Stimulated activated CD4-positive, alpha-beta T cell treated with anti-CD3 and anti-CD28 coated beads, Interleukin-15, amount 100 ng/mL, for 48 hours (primary cell): ENCODE results near the gene NDUFB3.
A peak's percentile ranks its signal among the peaks of the same experiment; 100 is the strongest.
"Not testable (repeated sequence)": the region's sequence is repeated elsewhere in the genome, so short reads cannot be mapped to it uniquely, and the experiment has no call there.

Source experiments
- DNase-seq, 2 donors: peaks; one replicate each; pipeline ENCODE4 v3.0.0-alpha.2; 2020; ENCODE audit warnings: low read depth in 2 of 2

NDUFB3 gene

GRCh38 chr2:201071479-201072200 is at the start of gene NDUFB3, which contains the start of gene HYCC2:
Gene NDUFB3, plus strand, starts transcription at chr2:201072001. Its CDS starts 6,882 bp downstream, at chr2:201078883.
Gene HYCC2, minus strand, starts transcription at chr2:201071671. Its CDS starts 47,662 bp downstream, at chr2:201024009.
- DNase-seq = peak; percentile 88 to 90

GRCh38 chr2:201024518-201024917 is 47.3 kb upstream of the NDUFB3 start:
- DNase-seq = no peak

GRCh38 chr2:201034355-201034754 is 37.4 kb upstream of the NDUFB3 start:
- not testable (repeated sequence) for DNase-seq

GRCh38 chr2:201038361-201038760 is 33.4 kb upstream of the NDUFB3 start:
- DNase-seq = not testable (repeated sequence)

GRCh38 chr2:201038855-201039254 is 32.9 kb upstream of the NDUFB3 start:
- no peak for DNase-seq

GRCh38 chr2:201040867-201041628 is 30.8 kb upstream of the NDUFB3 start:
- DNase-seq = no peak

GRCh38 chr2:201042451-201042850 is 29.4 kb upstream of the NDUFB3 start:
- not testable (repeated sequence) for DNase-seq

GRCh38 chr2:201043050-201043449 is 28.8 kb upstream of the NDUFB3 start:
- not testable (repeated sequence) for DNase-seq

- DNase-seq = no peak
These were observed 24.9 kb upstream of the NDUFB3 start for GRCh38 chr2:201046881-201047280.

GRCh38 chr2:201049455-201049854 is 22.3 kb upstream of the NDUFB3 start:
- DNase-seq = no peak

GRCh38 chr2:201057087-201057521 is 14.7 kb upstream of the NDUFB3 start:
- no peak for DNase-seq

GRCh38 chr2:201057715-201058248 is 14.0 kb upstream of the NDUFB3 start:
- no peak for DNase-seq

GRCh38 chr2:201058914-201059313 is 12.9 kb upstream of the NDUFB3 start:
- no peak for DNase-seq

- DNase-seq = no peak
These were observed 11.6 kb upstream of the NDUFB3 start for GRCh38 chr2:201059961-201060755.

GRCh38 chr2:201063516-201063915 is 8.3 kb upstream of the NDUFB3 start:
- peak; percentile 30 to 47 for DNase-seq

- DNase-seq = no peak
These were observed 6.9 kb upstream of the NDUFB3 start for GRCh38 chr2:201064797-201065329.

- DNase-seq = no peak
These were observed 788 bp upstream of the NDUFB3 start for GRCh38 chr2:201070948-201071478.

- DNase-seq = no peak
These were observed 365 bp downstream of the NDUFB3 start for GRCh38 chr2:201072201-201072530.

GRCh38 chr2:201073071-201073470 is 1.3 kb downstream of the NDUFB3 start:
- no peak for DNase-seq

GRCh38 chr2:201074996-201075395 is 3.2 kb downstream of the NDUFB3 start:
- DNase-seq = no peak

GRCh38 chr2:201084863-201085262 is 13.1 kb downstream of the NDUFB3 start:
- DNase-seq = no peak
